Smooth muscle cell (in vitro differentiated cells): ENCODE results near the gene ABITRAM. TPM values are rescaled to one million over a fixed set of nuclear protein-coding genes. Genes with fewer than 3 reads are reported as not detected.
"Not testable (repeated sequence)": the region's sequence is repeated elsewhere in the genome, so short reads cannot be mapped to it uniquely, and the experiment has no call there.

Source experiments
- DNase-seq: peaks from one replicate; lab custom pipeline; 2025; ENCODE audit not compliant: unreplicated experiment; lab: John Stamatoyannopoulos, UW
- H2AFZ ChIP-seq: fragments of 200-600 bp; sonication (generic); 2 replicates; pipeline ENCODE4 v1.6.0; 2016; ENCODE audit warnings: antibody characterized with exemption, low read depth, mild to moderate bottlenecking
- H3F3A ChIP-seq: fragments of 200-600 bp; sonication (generic); 2 replicates; pipeline ENCODE4 v1.6.0; 2017; ENCODE audit warnings: antibody characterized with exemption, low read depth
- H3K27ac ChIP-seq: fragments of 200-600 bp; sonication (generic); 2 replicates; pipeline ENCODE4 v1.5.1; 2016; ENCODE audit warnings: low read depth, mild to moderate bottlenecking
- H3K27me3 ChIP-seq: fragments of 200-600 bp; sonication (generic); 2 replicates; pipeline ENCODE4 v1.6.1; 2016; ENCODE audit warnings: low read depth, mild to moderate bottlenecking
- H3K36me3 ChIP-seq: fragments of 200-600 bp; sonication (generic); 2 replicates; pipeline ENCODE4 v1.5.1; 2016; ENCODE audit warnings: low read depth
- H3K4me1 ChIP-seq: fragments of 200-600 bp; sonication (generic); 2 replicates; pipeline ENCODE4 v1.5.1; 2016; ENCODE audit warnings: low read depth
- H3K4me2 ChIP-seq: fragments of 200-600 bp; sonication (generic); 2 replicates; pipeline ENCODE4 v1.6.0; 2016; ENCODE audit warnings: mild to moderate bottlenecking
- H3K4me3 ChIP-seq: fragments of 200-600 bp; sonication (generic); 2 replicates; pipeline ENCODE4 v1.5.1; 2016; ENCODE audit warnings: mild to moderate bottlenecking
- H3K79me2 ChIP-seq: fragments of 200-600 bp; sonication (generic); 2 replicates; pipeline ENCODE4 v1.6.0; 2016; ENCODE audit warnings: low read depth, mild to moderate bottlenecking
- H3K9ac ChIP-seq: fragments of 200-600 bp; sonication (generic); 2 replicates; pipeline ENCODE4 v1.6.0; 2016; ENCODE audit warnings: low read depth
- H3K9me3 ChIP-seq: fragments of 200-600 bp; sonication (generic); replicated peaks from 2 replicates; pipeline ENCODE4 v1.5.1; 2016; ENCODE audit warnings: low read depth
- H4K20me1 ChIP-seq: fragments of 200-600 bp; sonication (generic); 2 replicates; pipeline ENCODE4 v1.6.0; 2016; ENCODE audit warnings: low read depth
- WGBS: methylation state at CpG from one replicate; pipeline ENCODE4 v1.1.7; 2016; ENCODE audit warnings: low lambda C conversion rate; 5-methylcytosine and 5-hydroxymethylcytosine counted together
- polyA plus RNA-seq: library from polyadenylated mRNA; unstranded; fragments of >200 nt; fragmentation: Nextera tagmentation; extraction: Ambion mirVana; gene quantifications from 2 replicates; pipeline ENCODE4 v1.2.1, GENCODE V29; 2016
- total RNA-seq: library from RNA; depleted of rRNA; stranded (reverse); fragments of >200 nt; gene quantifications from 2 replicates; pipeline ENCODE4 v1.2.3, GENCODE V29; 2014
- TF ChIP-seq, protein P1 (sequence below): fragments of 200-600 bp; sonication (generic); IDR thresholded peaks from 2 replicates; pipeline ENCODE4 v1.5.1; 2017; ENCODE audit warnings: borderline replicate concordance, mild to moderate bottlenecking, antibody characterized with exemption; ENCODE audit not compliant: insufficient read depth, poor library complexity, severe bottlenecking

Gene ABITRAM
- total and polyA plus RNA-seq, 2 experiments from 2014 or later = 15.6 to 21.9 TPM

GRCh38 chr9:108919517-108919916, 14.7 kb upstream of the ABITRAM start:
- H2AFZ ChIP-seq = no peak overlapping the region
- H3K4me2 ChIP-seq = no peak overlapping the region
- no peaks in the 10 kb centered on the region for H3K27me3 ChIP-seq
- no peak overlapping the region for H3K9ac ChIP-seq
- DNase-seq = no peak
- H3K79me2 ChIP-seq = no peaks in the 10 kb centered on the region
- WGBS = 90% methylated on average over 6 of the region's 6 CpGs
- no peak overlapping the region for H3K27ac ChIP-seq
- H3K9me3 ChIP-seq = no peaks in the 10 kb centered on the region
- H4K20me1 ChIP-seq = no peaks in the 10 kb centered on the region
- peaks cover 32% of the 10 kb centered on the region for H3K36me3 ChIP-seq
- H3K4me1 ChIP-seq = no peaks in the 10 kb centered on the region
- H3F3A ChIP-seq = no peaks in the 10 kb centered on the region
- TF ChIP-seq, protein P1, sequence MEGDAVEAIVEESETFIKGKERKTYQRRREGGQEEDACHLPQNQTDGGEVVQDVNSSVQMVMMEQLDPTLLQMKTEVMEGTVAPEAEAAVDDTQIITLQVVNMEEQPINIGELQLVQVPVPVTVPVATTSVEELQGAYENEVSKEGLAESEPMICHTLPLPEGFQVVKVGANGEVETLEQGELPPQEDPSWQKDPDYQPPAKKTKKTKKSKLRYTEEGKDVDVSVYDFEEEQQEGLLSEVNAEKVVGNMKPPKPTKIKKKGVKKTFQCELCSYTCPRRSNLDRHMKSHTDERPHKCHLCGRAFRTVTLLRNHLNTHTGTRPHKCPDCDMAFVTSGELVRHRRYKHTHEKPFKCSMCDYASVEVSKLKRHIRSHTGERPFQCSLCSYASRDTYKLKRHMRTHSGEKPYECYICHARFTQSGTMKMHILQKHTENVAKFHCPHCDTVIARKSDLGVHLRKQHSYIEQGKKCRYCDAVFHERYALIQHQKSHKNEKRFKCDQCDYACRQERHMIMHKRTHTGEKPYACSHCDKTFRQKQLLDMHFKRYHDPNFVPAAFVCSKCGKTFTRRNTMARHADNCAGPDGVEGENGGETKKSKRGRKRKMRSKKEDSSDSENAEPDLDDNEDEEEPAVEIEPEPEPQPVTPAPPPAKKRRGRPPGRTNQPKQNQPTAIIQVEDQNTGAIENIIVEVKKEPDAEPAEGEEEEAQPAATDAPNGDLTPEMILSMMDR = no peak
- no peak overlapping the region for H3K4me3 ChIP-seq

DNA sequence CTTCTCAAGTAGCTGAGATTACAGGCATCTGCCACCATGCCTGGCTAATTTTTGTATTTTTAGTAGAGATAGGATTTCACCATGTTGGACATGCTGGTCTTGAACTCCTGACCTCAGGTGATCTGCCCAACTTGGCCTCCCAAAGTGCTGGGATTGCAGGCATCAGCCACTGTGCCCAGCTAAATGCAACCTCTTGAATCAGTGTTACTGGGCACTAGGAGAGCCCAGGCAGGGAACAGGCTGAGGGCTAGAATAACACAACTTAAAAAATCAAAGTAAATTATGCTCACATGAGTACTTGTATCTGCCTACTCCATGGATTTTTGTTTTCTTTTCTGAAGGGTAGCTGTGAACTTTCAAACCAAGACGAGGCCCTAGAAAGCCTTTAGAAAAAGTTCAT, 13.8 kb upstream of the ABITRAM start:
- 100% methylated on average over 1 of the region's 1 CpG for WGBS
- H3K9me3 ChIP-seq = not testable (repeated sequence)

GRCh38 chr9:108921200-108921599, 13.0 kb upstream of the ABITRAM start:
- H3K27ac ChIP-seq = no peak overlapping the region
- no peak overlapping the region for H3K4me2 ChIP-seq
- peaks cover 26% of the 10 kb centered on the region for H3K36me3 ChIP-seq
- no peaks in the 10 kb centered on the region for H3K4me1 ChIP-seq
- WGBS = 100% methylated on average over 1 of the region's 1 CpG
- H3K27me3 ChIP-seq = no peaks in the 10 kb centered on the region
- no peak overlapping the region for H2AFZ ChIP-seq
- H3K9ac ChIP-seq = no peak overlapping the region
- H4K20me1 ChIP-seq = no peaks in the 10 kb centered on the region
- H3K4me3 ChIP-seq = no peak overlapping the region
- no peaks in the 10 kb centered on the region for H3K79me2 ChIP-seq
- no peaks in the 10 kb centered on the region for H3K9me3 ChIP-seq
- DNase-seq = no peak
- no peaks in the 10 kb centered on the region for H3F3A ChIP-seq
- TF ChIP-seq, protein P1 = no peak

More for the DNA sequence above, 13.8 kb upstream of the ABITRAM start:
- H3K27ac ChIP-seq, H3K4me1 ChIP-seq, H3K4me3 ChIP-seq, H3K4me2 ChIP-seq, H2AFZ ChIP-seq, H3K79me2 ChIP-seq, H3F3A ChIP-seq, H4K20me1 ChIP-seq, H3K27me3 ChIP-seq, H3K9ac ChIP-seq, DNase-seq: not testable (repeated sequence)
- H3K36me3 ChIP-seq = peaks cover 31% of the 10 kb centered on the region

GRCh38 chr9:108924466-108924865, 9.7 kb upstream of the ABITRAM start:
- Histone ChIP-seq H3K9ac (no peak overlapping the region), H3K9me3 (no peaks in the 10 kb centered on the region), H3K36me3 (peaks cover 28% of the 10 kb centered on the region), H3F3A (no peaks in the 10 kb centered on the region), H3K79me2 (no peaks in the 10 kb centered on the region), H4K20me1 (no peaks in the 10 kb centered on the region), H3K27me3 (no peaks in the 10 kb centered on the region), H3K27ac (no peak overlapping the region), H3K4me2 (no peak overlapping the region), H3K4me1 (no peaks in the 10 kb centered on the region), H2AFZ (no peak overlapping the region), H3K4me3 (no peak overlapping the region)
- TF ChIP-seq, protein P1 = no peak
- no peak for DNase-seq
